ENCODE results near the gene GMPR.

DNA sequence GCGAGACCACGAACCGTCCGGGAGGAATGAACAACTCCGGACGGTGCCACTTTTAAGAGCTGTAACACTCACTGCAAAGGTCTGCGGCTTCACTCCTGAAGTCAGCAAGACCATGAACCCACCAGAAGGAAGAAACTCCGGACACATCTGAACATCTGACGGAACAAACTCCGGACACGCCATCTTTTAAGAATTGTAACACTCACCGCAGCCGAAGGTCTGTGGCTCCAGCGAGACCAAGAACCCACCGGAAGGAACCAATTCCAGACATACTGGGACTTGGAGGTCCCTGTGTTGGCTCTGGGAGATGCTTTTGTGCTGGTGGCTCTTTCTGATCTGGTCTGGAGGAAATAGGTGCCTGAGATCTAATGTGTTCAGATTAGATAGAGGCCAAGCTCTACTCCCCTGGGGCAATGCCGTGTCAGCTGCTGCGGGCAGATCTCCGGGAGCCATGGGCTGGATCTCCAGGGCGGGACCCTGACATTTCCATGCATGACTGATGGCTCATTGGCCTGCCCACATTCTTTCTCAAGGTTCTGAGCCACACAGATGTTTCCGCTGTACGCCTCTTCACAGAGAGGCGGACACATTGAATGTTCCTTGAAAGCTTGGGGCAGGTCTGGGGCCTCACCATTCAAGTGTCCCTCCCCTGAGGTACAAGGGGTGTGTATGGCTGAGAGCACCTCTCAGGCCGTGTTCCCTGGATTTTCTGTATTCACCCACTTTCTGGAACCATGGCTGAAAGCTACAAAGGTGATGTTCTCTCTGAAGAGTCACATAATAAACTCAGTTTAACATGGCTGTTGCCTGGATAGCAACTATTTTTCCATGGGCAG, 29.3 kb downstream of the GMPR start:
- TF ChIP-seq, protein P1, sequence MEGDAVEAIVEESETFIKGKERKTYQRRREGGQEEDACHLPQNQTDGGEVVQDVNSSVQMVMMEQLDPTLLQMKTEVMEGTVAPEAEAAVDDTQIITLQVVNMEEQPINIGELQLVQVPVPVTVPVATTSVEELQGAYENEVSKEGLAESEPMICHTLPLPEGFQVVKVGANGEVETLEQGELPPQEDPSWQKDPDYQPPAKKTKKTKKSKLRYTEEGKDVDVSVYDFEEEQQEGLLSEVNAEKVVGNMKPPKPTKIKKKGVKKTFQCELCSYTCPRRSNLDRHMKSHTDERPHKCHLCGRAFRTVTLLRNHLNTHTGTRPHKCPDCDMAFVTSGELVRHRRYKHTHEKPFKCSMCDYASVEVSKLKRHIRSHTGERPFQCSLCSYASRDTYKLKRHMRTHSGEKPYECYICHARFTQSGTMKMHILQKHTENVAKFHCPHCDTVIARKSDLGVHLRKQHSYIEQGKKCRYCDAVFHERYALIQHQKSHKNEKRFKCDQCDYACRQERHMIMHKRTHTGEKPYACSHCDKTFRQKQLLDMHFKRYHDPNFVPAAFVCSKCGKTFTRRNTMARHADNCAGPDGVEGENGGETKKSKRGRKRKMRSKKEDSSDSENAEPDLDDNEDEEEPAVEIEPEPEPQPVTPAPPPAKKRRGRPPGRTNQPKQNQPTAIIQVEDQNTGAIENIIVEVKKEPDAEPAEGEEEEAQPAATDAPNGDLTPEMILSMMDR (conservative IDR thresholded peaks at IDR 0.05 in 1 of 2, IDR thresholded peaks at IDR 0.05 in 1 of 2; ENCODE audit: extremely low read depth in 1 of 2, insufficient read depth in 1 of 2, low read depth in 1 of 2, low read length in 2 of 2) = no peak
- no peak for TF ChIP-seq EZH2 (IDR thresholded peaks at IDR 0.05; ENCODE audit: borderline replicate concordance, low read length)
